Heart left ventricle (tissue), 13 donors: ENCODE data around the gene LETM1.

ENCODE experiments used
- POLR2A ChIP-seq, 2 donors: fragments of 450-650 bp; IDR thresholded peaks; one replicate each; pipeline ENCODE4 v1.6.1; 2017; ENCODE audit warnings: antibody characterized with exemption in 2 of 2, mild to moderate bottlenecking in 2 of 2, moderate library complexity in 2 of 2
- TF ChIP-seq, protein P1 (sequence below), 12 donors: fragments of 200-600 bp; sonication (generic) in 4 of 12; IDR thresholded peaks; one replicate each; pipeline versions ENCODE4 v1.5.0 to v1.8.0; 2018 to 2022; ENCODE audit warnings: antibody characterized with exemption in 12 of 12, mild to moderate bottlenecking in 5 of 12
- donor health status: ischemic (EF 13 %, LVEDD 7.1; RV severe dilation, severe dysfunction).
- donor health status: DM: no; HTN: yes; CAD: no.
- donor health status: DM: no; HTN: no; CAD: no.
- donor health status: ischemic (EF 25% LVEDD 6.9; RV normal size, moderate dysfunction).
- donor health status: ischemic (EF 25% LVEDD 5.7; RV mildly dilated, moderate dysfunction).
- donor health status: ischemic (EF 35%, LVEDD 5.7; RV mildly dilated, moderate dysfunction).
- donor health status: nonischemic (EF 11% LVEDD 7.7; RV severe dilation, severe dysfunction).
- donor health status: DM: yes; HTN: yes; CAD: no.
- donor health status: PGD.
- donor health status: ischemic (EF 29% LVEDD 5.4; RV normal size, mild dysfunction).
- donor health status: nonischemic (EF 23%, LVEDD 6.1; RV moderate dilation, normal function).

DNA sequence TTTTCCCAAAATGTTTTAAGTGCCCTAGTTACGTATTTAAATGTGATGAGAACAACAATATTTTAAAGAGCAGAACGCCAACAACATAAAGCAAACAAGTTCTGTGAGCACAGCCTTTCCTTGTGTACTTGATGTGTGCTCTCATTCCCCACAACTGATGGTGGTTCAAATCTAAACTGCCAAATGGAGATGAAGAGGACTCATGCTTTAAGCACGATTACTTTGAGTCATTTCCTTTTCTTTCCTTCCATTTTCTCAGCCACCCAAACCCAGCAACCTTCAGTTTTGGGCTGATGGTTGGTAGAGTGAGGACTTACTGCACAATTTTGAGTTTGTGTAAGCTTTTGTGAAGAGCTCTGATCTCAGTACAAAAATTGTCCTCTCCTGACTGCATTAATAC, 16.9 kb upstream of the LETM1 start:
- TF ChIP-seq, protein P1, sequence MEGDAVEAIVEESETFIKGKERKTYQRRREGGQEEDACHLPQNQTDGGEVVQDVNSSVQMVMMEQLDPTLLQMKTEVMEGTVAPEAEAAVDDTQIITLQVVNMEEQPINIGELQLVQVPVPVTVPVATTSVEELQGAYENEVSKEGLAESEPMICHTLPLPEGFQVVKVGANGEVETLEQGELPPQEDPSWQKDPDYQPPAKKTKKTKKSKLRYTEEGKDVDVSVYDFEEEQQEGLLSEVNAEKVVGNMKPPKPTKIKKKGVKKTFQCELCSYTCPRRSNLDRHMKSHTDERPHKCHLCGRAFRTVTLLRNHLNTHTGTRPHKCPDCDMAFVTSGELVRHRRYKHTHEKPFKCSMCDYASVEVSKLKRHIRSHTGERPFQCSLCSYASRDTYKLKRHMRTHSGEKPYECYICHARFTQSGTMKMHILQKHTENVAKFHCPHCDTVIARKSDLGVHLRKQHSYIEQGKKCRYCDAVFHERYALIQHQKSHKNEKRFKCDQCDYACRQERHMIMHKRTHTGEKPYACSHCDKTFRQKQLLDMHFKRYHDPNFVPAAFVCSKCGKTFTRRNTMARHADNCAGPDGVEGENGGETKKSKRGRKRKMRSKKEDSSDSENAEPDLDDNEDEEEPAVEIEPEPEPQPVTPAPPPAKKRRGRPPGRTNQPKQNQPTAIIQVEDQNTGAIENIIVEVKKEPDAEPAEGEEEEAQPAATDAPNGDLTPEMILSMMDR (IDR thresholded peaks at IDR 0.05): no peak
- no peak for TF ChIP-seq POLR2A (IDR thresholded peaks at IDR 0.05)
